HG02943 (cell line): ENCODE measurements around the gene CDK8.

Experiments used
- ATAC-seq: cut with Tn5 transposase; IDR thresholded peaks from one replicate; pipeline ENCODE4 v1.9.1; 2021; ENCODE audit warnings: mild to moderate bottlenecking, low read depth, moderate library complexity; ENCODE audit not compliant: unreplicated experiment

Gene CDK8

GRCh38 chr13:26435171-26435570, 181.2 kb downstream of the CDK8 start:
- no peak for ATAC-seq

- no peak for ATAC-seq
Measured at GRCh38 chr13:26435646-26436045, 181.7 kb downstream of the CDK8 start.

GRCh38 chr13:26436914-26437313, 183.0 kb downstream of the CDK8 start:
- ATAC-seq = no peak

GRCh38 chr13:26440111-26440510, 186.2 kb downstream of the CDK8 start:
- ATAC-seq = no peak

- ATAC-seq = no peak
Measured at GRCh38 chr13:26441476-26441875, 187.5 kb downstream of the CDK8 start.

- no peak for ATAC-seq
Measured at GRCh38 chr13:26442541-26442940, 188.6 kb downstream of the CDK8 start.

- ATAC-seq = no peak
Measured at GRCh38 chr13:26445092-26445491, 191.2 kb downstream of the CDK8 start.

GRCh38 chr13:26446751-26447150, 192.8 kb downstream of the CDK8 start:
- no peak for ATAC-seq

GRCh38 chr13:26448032-26448431, 194.1 kb downstream of the CDK8 start:
- no peak for ATAC-seq

GRCh38 chr13:26449063-26449848, 195.3 kb downstream of the CDK8 start:
- ATAC-seq = no peak
